NOMO-1 (cell line): ENCODE results near the gene PPP1CB.

Experiments used
- DNase-seq, 2 experiments: peaks; one replicate each; lab custom pipeline; 2025; ENCODE audit not compliant: unreplicated experiment in 2 of 2; lab: John Stamatoyannopoulos, UW

Gene PPP1CB

DNA sequence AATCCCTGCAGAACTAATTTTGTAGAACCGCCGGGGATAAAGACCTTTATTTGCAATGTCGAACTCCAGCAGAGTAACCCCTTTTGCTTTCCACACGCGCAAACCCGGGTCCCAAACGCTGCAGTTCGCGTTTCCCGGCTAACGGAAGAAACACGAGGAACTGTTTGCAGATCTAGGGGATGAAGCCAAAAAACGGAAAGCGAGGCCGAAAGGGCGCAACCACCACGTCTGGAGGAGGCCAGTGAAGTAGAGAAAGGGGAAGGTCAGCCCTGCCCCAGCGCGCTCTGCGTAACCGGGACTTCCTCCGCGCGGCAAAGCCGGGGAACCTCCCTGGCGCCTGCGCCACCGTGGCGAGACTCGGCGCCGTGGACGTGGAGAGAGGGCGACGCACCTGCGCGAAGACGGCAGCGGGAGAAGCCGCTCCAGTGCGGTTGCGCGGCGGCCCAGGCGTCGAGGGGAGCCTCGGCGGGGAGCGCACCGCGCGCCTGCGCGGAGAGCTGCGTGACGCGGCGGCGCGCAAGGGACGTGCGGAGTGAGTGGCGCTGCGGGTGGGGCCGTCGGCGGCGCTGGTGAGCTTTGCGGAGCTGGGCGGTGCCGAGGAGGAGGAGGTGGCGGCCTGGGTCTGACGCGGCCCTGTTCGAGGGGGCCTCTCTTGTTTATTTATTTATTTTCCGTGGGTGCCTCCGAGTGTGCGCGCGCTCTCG is at the start of gene PPP1CB:
TSS of gene PPP1CB (plus strand) at position 579 of the 704 bp plus-strand sequence. CDS start 295 bp downstream, outside the sequence.
- peak; percentile 96 to 98 for DNase-seq

DNA sequence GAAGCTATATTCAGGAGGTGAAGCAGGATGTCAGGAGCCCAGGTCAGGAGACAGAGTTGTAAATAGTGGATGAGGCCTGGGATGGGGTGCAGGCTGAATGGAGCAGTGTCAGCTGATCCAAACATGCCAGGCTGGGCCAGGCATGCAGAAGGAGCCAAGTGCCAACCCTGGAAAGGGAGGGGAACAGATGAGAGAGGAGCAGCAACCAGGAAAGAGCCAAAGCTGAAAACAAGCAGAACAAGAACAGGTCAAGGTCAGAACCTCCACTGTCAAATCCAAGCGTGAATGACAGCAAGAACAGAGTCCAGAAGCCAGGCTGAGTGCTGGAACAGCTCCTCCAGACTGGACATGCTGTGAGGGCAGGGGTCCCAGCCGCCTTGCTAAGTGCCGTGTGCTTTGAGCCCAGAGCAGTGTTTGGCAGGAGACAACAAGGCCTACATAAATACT is 49.2 kb upstream of the PPP1CB start:
- DNase-seq: no peak

DNA sequence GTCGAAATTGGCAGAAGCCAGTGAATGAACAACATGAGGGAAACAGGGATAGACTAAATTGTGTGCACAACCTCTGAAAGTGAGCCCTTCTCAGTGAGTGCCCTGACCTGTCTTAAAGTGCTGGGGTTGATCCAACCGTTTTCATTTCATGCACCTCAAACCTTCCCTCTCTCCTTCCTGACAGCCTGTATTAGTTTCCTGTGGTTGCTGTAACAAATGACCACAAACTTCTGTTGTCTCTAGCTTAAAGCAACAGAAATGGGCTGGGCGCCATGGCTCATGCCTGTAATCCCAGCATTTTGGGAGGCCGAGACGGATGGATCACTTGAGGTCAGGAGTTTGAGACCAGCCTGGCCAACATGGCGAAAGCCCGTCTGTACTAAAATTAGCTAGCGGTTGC is 48.8 kb upstream of the PPP1CB start:
- DNase-seq: no peak

- DNase-seq: no peak
Measured at GRCh38 chr2:28704621-28705020, 47.0 kb upstream of the PPP1CB start.

- DNase-seq: no peak
Measured at GRCh38 chr2:28705751-28706440, 45.7 kb upstream of the PPP1CB start.

- no peak for DNase-seq
Measured at GRCh38 chr2:28707592-28707991, 44.0 kb upstream of the PPP1CB start.

DNA sequence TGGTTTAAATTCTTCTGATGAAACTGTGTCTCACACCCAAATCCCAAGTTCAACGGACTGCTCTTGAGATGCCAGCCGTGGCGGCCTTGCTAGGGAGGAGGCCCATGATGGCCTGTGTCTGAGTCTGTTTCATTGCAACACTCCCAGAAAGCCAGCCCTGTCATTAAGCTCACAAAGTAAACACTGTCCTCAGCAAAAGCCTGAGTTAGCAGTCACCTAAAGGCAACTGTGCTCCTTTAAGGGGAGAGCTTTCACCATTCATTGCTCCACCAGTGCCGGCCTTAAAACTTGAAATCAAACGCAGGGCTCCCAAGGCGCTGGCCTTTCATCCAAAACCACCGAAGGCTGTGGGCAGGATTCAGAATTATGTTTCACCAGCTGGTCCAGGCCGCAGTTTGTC is 42.5 kb upstream of the PPP1CB start:
- DNase-seq: no peak

DNA sequence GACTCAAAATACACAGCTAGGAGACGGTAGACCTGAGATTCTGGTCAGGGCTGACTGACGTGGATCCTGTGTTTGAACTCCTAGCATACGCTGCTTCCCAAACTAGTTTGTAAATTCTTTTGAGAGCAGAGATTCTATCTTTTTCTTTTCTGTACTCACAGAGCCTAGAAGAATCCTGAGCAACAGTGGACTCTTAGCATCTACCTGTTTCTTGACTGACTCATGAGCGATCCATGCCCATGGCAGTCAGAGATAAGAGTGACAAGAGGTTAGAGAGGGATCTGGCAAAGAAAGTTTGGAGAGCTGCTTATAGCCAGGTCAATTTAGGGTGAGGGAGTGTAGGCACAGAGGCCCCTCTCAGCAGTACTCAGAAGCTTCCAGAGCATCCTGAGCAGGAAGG is 41.1 kb upstream of the PPP1CB start:
- DNase-seq: no peak

DNA sequence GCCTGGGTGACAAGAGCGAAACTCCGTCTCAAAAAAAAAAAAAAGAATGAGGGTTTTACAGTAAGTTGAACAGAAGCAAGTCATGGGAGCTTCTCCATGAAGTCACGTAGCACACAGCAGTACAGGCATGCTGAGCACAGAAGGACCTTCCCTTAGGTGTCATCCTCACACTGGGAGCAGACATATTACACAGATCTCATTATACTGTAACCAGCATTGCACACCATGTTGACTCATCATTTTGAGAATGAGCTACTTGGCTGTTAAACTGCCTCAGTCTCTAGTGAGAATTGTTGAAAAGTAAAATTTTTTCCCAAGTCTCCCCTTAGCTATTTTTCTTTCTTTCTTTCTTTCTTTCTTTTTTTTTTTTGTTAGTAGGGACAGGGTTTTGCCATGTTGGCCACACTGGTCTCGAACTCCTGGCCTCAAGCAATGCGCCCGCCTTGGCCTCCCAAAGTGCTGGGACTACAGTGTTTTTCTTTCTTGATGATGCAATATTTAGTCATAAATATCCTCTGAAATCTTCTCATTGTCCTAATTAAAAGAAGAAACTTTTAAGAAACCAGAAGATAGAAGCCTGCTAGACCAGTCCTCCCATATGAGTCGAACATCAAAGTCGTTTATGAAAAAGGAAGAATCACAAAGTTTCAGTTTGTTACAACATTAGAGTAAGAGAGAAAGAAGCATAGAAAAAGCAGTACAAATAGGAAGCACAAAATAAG is 37.9 kb upstream of the PPP1CB start:
- peak in 1 of 2 experiments; percentile 15 for DNase-seq

- DNase-seq: peak; percentile 86 to 96
Measured at GRCh38 chr2:28716265-28716865, 35.3 kb upstream of the PPP1CB start.

GRCh38 chr2:28717339-28717758 is 34.3 kb upstream of the PPP1CB start:
- DNase-seq: peak; percentile 92 to 94

- DNase-seq: no peak
Measured at GRCh38 chr2:28720345-28720744, 31.3 kb upstream of the PPP1CB start.

GRCh38 chr2:28721601-28722191 is 29.9 kb upstream of the PPP1CB start:
- DNase-seq: no peak

DNA sequence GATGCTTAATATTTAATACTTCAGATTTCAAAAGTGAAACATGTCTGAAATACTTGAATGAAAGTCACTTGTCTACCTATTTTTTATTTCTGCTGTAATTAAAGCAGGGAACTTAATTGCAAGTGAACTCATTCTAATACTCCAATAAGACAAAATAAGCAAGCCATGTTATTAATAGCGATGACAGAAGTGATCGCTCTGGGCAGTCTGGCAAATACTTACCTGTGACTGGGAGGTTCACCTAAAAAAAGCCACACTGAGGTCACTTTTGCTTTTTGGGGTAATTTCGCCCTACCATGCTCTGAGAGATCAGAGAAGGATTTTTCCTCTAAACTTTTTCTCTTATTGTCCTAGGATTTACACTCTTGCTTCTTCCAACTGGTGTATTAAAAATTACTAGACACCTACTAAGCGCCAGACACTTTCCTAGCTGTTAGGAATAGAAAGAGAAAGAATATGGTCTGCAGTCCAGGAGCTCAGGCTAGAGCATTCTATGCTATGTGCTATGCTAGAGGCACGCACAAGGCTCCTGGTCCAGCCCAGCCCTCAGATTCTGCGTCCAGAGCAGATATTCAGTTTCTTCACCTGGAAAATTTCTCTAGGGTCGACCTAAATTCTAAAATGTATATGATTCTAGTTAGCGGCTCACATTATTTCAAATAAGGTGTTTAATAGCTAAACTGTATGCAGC is 26.5 kb upstream of the PPP1CB start:
- DNase-seq: no peak

DNA sequence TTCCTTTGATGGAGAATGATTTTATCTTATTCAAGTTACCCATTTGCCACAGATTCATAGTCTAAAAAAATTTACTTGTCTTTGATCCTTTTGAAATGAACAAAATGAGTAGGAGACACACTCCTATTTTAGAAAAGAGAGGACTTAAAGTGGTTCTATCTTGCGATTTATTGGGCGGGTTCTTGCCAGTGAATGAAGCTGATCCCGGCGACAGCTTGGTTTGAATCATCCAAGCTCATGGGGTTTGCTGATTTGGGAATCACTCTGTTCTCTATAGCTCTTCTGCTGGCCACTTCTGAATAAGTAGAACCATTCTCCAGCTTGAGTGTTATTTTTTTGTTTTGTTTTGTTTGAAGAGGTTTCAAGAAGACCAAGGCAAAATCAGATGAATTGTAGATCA is 25.5 kb upstream of the PPP1CB start:
- DNase-seq: no peak

DNA sequence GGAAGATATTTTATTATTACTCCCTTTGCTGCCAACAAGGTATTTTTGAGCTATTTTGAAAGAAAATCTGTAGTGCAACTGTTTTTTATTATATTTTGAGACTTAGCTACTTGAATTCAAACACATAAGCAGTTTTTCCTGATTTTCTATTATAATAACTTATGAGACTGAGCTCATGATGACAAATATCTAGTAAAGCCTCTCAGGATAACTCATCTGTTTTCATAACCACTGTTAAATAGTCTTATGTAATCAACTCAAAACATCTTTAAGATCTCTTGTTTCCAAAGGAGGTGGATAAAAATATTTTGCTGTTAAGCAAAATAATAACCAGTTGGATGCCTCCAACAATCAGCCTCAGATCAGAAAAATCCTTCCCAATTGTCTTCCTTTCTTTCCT is 21.9 kb upstream of the PPP1CB start:
- DNase-seq: no peak

- DNase-seq: no peak
Measured at GRCh38 chr2:28730641-28731146, 20.9 kb upstream of the PPP1CB start.

DNA sequence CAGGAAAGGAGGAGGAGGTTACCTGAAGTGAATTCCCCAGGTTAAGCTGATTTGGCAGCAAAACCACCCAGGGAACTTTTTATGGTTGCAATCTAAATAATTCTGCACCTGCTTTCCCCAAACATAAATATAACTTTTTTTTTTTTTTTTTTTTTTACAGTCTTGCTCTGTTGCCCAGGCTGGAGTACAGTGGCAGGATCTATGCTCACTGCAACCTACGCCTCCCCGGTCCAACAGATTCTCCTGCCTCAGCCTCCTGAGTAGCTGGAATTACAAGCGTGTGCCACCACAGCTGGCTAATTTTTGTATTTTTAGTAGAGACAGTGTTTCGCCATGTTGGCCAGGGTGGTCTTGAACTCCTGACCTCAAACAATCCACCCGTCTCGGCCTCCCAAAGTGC is 16.1 kb upstream of the PPP1CB start:
- no peak for DNase-seq

DNA sequence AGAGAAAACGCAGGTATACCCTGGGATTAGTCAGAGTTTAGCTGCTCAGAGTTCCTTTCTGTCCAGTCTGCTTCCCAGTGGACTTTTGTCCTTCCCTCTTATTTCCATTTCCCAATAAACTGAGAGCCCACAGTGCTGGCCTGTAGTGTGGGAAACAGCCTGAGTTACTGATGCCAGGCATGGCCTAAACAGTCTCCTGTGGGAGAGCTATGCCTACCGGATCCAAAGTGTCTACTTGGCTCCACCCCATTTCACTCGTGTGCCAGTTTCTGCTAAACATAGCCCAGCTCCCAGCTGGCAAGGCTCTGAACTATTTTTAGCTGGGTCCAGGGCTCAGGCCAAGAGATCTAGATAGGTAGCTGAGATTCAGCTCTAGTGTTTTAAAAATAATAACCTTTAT is 15.6 kb upstream of the PPP1CB start:
- DNase-seq: no peak

GRCh38 chr2:28737655-28738054 is 14.0 kb upstream of the PPP1CB start:
- no peak for DNase-seq
